ENCODE measurements around the gene ARHGEF1. TPM values are rescaled to one million over a fixed set of nuclear protein-coding genes. Genes with fewer than 3 reads are reported as not detected.

Gene ARHGEF1
- total RNA-seq, 1 experiment from 2014 or later = 163 TPM

DNA sequence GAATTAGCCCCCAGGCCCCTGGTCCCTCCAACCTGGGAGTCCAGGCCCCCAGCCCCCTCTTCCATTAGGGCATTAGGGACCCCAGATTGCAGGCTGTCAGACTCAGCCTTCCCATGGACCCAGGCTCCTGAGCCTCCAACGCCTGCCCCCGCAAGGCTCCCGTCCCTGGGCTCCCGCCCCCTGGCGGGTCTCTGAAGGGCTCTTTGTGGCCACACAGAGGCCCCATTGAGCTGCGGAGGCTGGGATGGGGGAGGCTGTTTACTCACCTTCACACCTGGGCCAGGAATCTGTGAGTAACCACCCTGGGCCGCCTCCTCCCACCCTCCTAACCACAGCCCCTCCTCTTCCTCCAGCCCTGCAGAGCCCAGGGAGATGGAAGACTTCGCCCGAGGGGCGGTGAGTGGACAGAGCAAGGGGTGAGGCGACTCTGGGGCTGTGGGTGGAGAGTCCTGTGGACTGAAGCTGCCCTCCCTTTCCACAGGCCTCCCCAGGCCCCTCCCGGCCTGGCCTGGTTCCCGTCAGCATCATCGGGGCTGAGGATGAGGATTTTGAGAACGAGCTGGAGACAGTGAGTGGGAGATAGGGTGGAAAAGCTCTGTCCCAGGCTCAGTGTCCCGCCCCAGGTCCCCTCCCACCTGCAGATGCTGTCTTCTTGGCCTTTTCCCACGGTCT is 4.9 kb downstream of the ARHGEF1 start:
- peak; percentile 98 for DNase-seq
- peak overlapping the region; percentile 45 for H3K27ac Mint-ChIP-seq (ENCODE audit: unreplicated experiment)
- peak overlapping the region; percentile 17 for H3K4me3 Mint-ChIP-seq (ENCODE audit: low read depth, unreplicated experiment)
- CTCF ChIA-PET = interaction anchor here (0.5 to 1.5 kb wide), 8 partner anchors 14 to 232 kb away, joined by 3 to 12 read pairs (median 4); partner anchors contain the start of gene RPS19
- peaks cover 53% of the 10 kb centered on the region for H3K4me1 Mint-ChIP-seq (ENCODE audit: low read depth, unreplicated experiment)
- H3K9me3 Mint-ChIP-seq (ENCODE audit: low read depth, unreplicated experiment) = no peaks in the 10 kb centered on the region
- intact Hi-C loops (cut with micrococcal nuclease; ENCODE audit: unreplicated experiment) = loop anchor here (2.0 kb wide), 2 partner anchors 17 to 47 kb away; no protein-coding TSS in a partner anchor
- TF ChIP-seq, protein P1, sequence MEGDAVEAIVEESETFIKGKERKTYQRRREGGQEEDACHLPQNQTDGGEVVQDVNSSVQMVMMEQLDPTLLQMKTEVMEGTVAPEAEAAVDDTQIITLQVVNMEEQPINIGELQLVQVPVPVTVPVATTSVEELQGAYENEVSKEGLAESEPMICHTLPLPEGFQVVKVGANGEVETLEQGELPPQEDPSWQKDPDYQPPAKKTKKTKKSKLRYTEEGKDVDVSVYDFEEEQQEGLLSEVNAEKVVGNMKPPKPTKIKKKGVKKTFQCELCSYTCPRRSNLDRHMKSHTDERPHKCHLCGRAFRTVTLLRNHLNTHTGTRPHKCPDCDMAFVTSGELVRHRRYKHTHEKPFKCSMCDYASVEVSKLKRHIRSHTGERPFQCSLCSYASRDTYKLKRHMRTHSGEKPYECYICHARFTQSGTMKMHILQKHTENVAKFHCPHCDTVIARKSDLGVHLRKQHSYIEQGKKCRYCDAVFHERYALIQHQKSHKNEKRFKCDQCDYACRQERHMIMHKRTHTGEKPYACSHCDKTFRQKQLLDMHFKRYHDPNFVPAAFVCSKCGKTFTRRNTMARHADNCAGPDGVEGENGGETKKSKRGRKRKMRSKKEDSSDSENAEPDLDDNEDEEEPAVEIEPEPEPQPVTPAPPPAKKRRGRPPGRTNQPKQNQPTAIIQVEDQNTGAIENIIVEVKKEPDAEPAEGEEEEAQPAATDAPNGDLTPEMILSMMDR (IDR thresholded peaks at IDR 0.05; ENCODE audit: unreplicated experiment) = peak; percentile 67
- H3K27me3 Mint-ChIP-seq (ENCODE audit: unreplicated experiment) = peaks cover 3% of the 10 kb centered on the region
- BruUV-seq (replicated peaks) = no TSS peak
- H3K36me3 Mint-ChIP-seq (ENCODE audit: insufficient read depth, unreplicated experiment) = peaks cover 57% of the 10 kb centered on the region

- no peaks in the 10 kb centered on the region for H3K9me3 Mint-ChIP-seq (ENCODE audit: low read depth, unreplicated experiment)
- H3K4me1 Mint-ChIP-seq (ENCODE audit: low read depth, unreplicated experiment) = peaks cover 52% of the 10 kb centered on the region
- no peak for DNase-seq
- no TSS peak for BruUV-seq (replicated peaks)
- H3K27ac Mint-ChIP-seq (ENCODE audit: unreplicated experiment) = no peak overlapping the region
- H3K36me3 Mint-ChIP-seq (ENCODE audit: insufficient read depth, unreplicated experiment) = peaks cover 49% of the 10 kb centered on the region
- H3K4me3 Mint-ChIP-seq (ENCODE audit: low read depth, unreplicated experiment) = no peak overlapping the region
- no peaks in the 10 kb centered on the region for H3K27me3 Mint-ChIP-seq (ENCODE audit: unreplicated experiment)
- CTCF ChIA-PET = interaction anchor here (1.5 kb wide), 1 partner anchor 69 kb away, joined by 5 read pairs; no protein-coding TSS in a partner anchor
- TF ChIP-seq, protein P1 (IDR thresholded peaks at IDR 0.05; ENCODE audit: unreplicated experiment) = no peak
- intact Hi-C loops (cut with micrococcal nuclease; ENCODE audit: unreplicated experiment) = no loop called here
Measured at GRCh38 chr19:41888926-41889325, 5.9 kb downstream of the ARHGEF1 start.

- H3K27ac Mint-ChIP-seq (ENCODE audit: unreplicated experiment) = no peak overlapping the region
- BruUV-seq (replicated peaks) = no TSS peak
- intact Hi-C loops (cut with micrococcal nuclease; ENCODE audit: unreplicated experiment) = no loop called here
- peaks cover 50% of the 10 kb centered on the region for H3K4me1 Mint-ChIP-seq (ENCODE audit: low read depth, unreplicated experiment)
- peaks cover 47% of the 10 kb centered on the region for H3K36me3 Mint-ChIP-seq (ENCODE audit: insufficient read depth, unreplicated experiment)
- H3K9me3 Mint-ChIP-seq (ENCODE audit: low read depth, unreplicated experiment) = no peaks in the 10 kb centered on the region
- TF ChIP-seq, protein P1 (IDR thresholded peaks at IDR 0.05; ENCODE audit: unreplicated experiment) = no peak
- CTCF ChIA-PET = interaction anchor here (0.6 kb wide), 1 partner anchor 23 kb away, joined by 4 read pairs; no protein-coding TSS in a partner anchor
- no peak overlapping the region for H3K4me3 Mint-ChIP-seq (ENCODE audit: low read depth, unreplicated experiment)
- DNase-seq = no peak
- no peaks in the 10 kb centered on the region for H3K27me3 Mint-ChIP-seq (ENCODE audit: unreplicated experiment)
Measured at GRCh38 chr19:41889896-41890295, 6.9 kb downstream of the ARHGEF1 start.

GRCh38 chr19:41890936-41891335 is 8.0 kb downstream of the ARHGEF1 start:
- DNase-seq = no peak
- no TSS peak for BruUV-seq (replicated peaks)
- CTCF ChIA-PET = no interaction called here

More at GRCh38 chr19:41890936-41891335, 8.0 kb downstream of the ARHGEF1 start:
- TF ChIP-seq, protein P1 (IDR thresholded peaks at IDR 0.05; ENCODE audit: unreplicated experiment) = no peak
- intact Hi-C loops (cut with micrococcal nuclease; ENCODE audit: unreplicated experiment) = no loop called here
- H3K27me3 Mint-ChIP-seq (ENCODE audit: unreplicated experiment) = no peaks in the 10 kb centered on the region
- no peak overlapping the region for H3K4me3 Mint-ChIP-seq (ENCODE audit: low read depth, unreplicated experiment)
- H3K36me3 Mint-ChIP-seq (ENCODE audit: insufficient read depth, unreplicated experiment) = peaks cover 45% of the 10 kb centered on the region
- no peaks in the 10 kb centered on the region for H3K9me3 Mint-ChIP-seq (ENCODE audit: low read depth, unreplicated experiment)
- H3K27ac Mint-ChIP-seq (ENCODE audit: unreplicated experiment) = no peak overlapping the region
- H3K4me1 Mint-ChIP-seq (ENCODE audit: low read depth, unreplicated experiment) = peaks cover 41% of the 10 kb centered on the region
